K562 (cell line): ENCODE data around the gene HHATL. TPM values are rescaled to one million over a fixed set of nuclear protein-coding genes. Genes with fewer than 3 reads are reported as not detected.

ENCODE experiments used
- ATAC-seq: fragments of 200-7000 bp; cut with Tn5 transposase; 3 replicates; pipeline ENCODE4 v1.9.1; 2020; ENCODE audit warnings: moderate library complexity
- BruUV-seq: library from RNA; stranded (reverse); fragments of 400-500 nt; replicated peaks from 2 replicates; lab custom pipeline; 2021; lab: Mats Ljungman, UMichigan
- CTCF ChIA-PET: fragments of 300-600 bp; formaldehyde crosslinking; extraction: SDS; loops from one replicate; lab custom pipeline; 2021; ENCODE audit warnings: low intra/inter-chr PET ratio; lab: Yijun Ruan, JAX
- POLR2A ChIA-PET: fragments of 300-600, 350-650 bp; sonication (Branson Sonifier 250); formaldehyde crosslinking; extraction: SDS; loops from one replicate; lab custom pipeline; 2021; ENCODE audit warnings: antibody characterized with exemption, inconsistent platforms; lab: Yijun Ruan, JAX
- DNase-seq, 4 experiments: peaks; one replicate each; pipeline versions ENCODE4 v3.0.0 to v3.0.0-alpha.2; 2011 to 2018; ENCODE audit warnings: low spot score in 3 of 4, mixed read lengths in 3 of 4; ENCODE audit errors: extremely low read depth in 1 of 4
- FAIRE-seq: peaks from 2 replicates; lab custom pipeline; 2011; peaks lifted over from hg19 to GRCh38; lab: Jason Lieb, UNC
- H2AFZ ChIP-seq: 2 replicates; pipeline ENCODE4 v1.6.0; 2011; ENCODE audit warnings: low read depth, low read length, control low read depth, inconsistent platforms
- H3K27ac ChIP-seq: fragments of 200-600 bp; 3 replicates; pipeline ENCODE4 v1.8.0; 2011; ENCODE audit warnings: low read depth, mild to moderate bottlenecking, control low read depth, inconsistent platforms, low read length, moderate library complexity, mixed read lengths; ENCODE audit errors: extremely low read depth
- H3K27me3 ChIP-seq, 2 experiments: fragments of 300-600 bp in 1 of 2; 2 replicates in 1 of 2; 3 replicates in 1 of 2; pipeline versions ENCODE4 v1.6.0 to v1.8.0; 2011; ENCODE audit warnings: inconsistent platforms in 2 of 2, low read length in 2 of 2, mild to moderate bottlenecking in 1 of 2, mixed read lengths in 1 of 2, moderate library complexity in 1 of 2; ENCODE audit not compliant: control insufficient read depth in 2 of 2, insufficient read depth in 2 of 2
- H3K36me3 ChIP-seq: fragments of 300-600 bp; 3 replicates; pipeline ENCODE4 v1.8.0; 2011; ENCODE audit warnings: mild to moderate bottlenecking, low read length, inconsistent platforms; ENCODE audit not compliant: control insufficient read depth, insufficient read depth
- H3K4me1 ChIP-seq, 2 experiments: fragments of 200-600 bp in 1 of 2; replicated peaks in 1 of 2; 2 replicates in 1 of 2; 3 replicates in 1 of 2; pipeline versions ENCODE4 v1.5.1 to v1.8.0; 2011; ENCODE audit warnings: inconsistent platforms in 2 of 2, low read length in 2 of 2, mild to moderate bottlenecking in 1 of 2, mixed read lengths in 1 of 2, moderate library complexity in 1 of 2; ENCODE audit not compliant: control insufficient read depth in 2 of 2, insufficient read depth in 2 of 2
- H3K4me2 ChIP-seq: 2 replicates; pipeline ENCODE4 v1.6.1; 2011; ENCODE audit warnings: low read length, control low read depth, inconsistent platforms, mixed read lengths; ENCODE audit not compliant: insufficient read depth
- H3K4me3 ChIP-seq: fragments of 200-600 bp; sonication (generic), shearing (Covaris generic); 2 replicates; pipeline ENCODE4 v1.5.1; 2016; ENCODE audit warnings: control low read depth, inconsistent platforms
- H3K79me2 ChIP-seq: fragments of 200-600 bp; 3 replicates; pipeline ENCODE4 v1.8.0; 2011; ENCODE audit warnings: low read length, inconsistent platforms; ENCODE audit not compliant: control insufficient read depth, insufficient read depth
- H3K9ac ChIP-seq, 2 experiments: 2 replicates each; pipeline versions ENCODE4 v1.6.0 to v1.6.1; 2011; ENCODE audit warnings: low read depth in 2 of 2, low read length in 2 of 2, control low read depth in 1 of 2, inconsistent platforms in 1 of 2, mild to moderate bottlenecking in 1 of 2, mixed read lengths in 1 of 2; ENCODE audit not compliant: insufficient read depth in 1 of 2
- H3K9me1 ChIP-seq: one replicate; pipeline ENCODE4 v1.6.0; 2011; ENCODE audit warnings: inconsistent platforms, mild to moderate bottlenecking, low read length, moderate library complexity; ENCODE audit not compliant: control insufficient read depth, insufficient read depth
- H3K9me3 ChIP-seq: replicated peaks from 2 replicates; pipeline ENCODE4 v1.5.1; 2011; ENCODE audit warnings: low read depth, low read length, inconsistent platforms; ENCODE audit not compliant: control insufficient read depth, insufficient read depth
- H4K20me1 ChIP-seq: replicated peaks from 2 replicates; pipeline ENCODE4 v1.6.1; 2011; ENCODE audit warnings: low read length, inconsistent platforms, mixed read lengths; ENCODE audit not compliant: control insufficient read depth, insufficient read depth
- DNMT1 ChIP-seq: fragments of 450-650 bp; IDR thresholded peaks from 2 replicates; pipeline ENCODE4 v1.6.1; 2016; ENCODE audit warnings: antibody characterized with exemption, mild to moderate bottlenecking
- ELF2 ChIP-seq: fragments of 250-450 bp; sonication (Bioruptor Pico); IDR thresholded peaks from 2 replicates; pipeline ENCODE4 v1.5.0; 2021; ENCODE audit warnings: mild to moderate bottlenecking
- TRIM28 ChIP-seq: fragments of 450-650 bp; IDR thresholded peaks from 2 replicates; pipeline ENCODE4 v1.6.1; 2017
- WGBS: fragments of 100-300 bp; shearing (Covaris generic); methylation state at CpG from one replicate; pipeline ENCODE4 v1.1.6; 2016; ENCODE audit warnings: low coverage, mixed read lengths; ENCODE audit not compliant: insufficient coverage; ENCODE audit errors: missing lambda C conversion rate; 5-methylcytosine and 5-hydroxymethylcytosine counted together
- in situ Hi-C: fragments of 300-500 bp; cut with MboI; formaldehyde crosslinking; loops from 4 replicates; pipeline ENCODE4 v1.15.0; 2018; ENCODE audit warnings: inconsistent platforms, mixed read lengths
- intact Hi-C: fragments of 100-400 bp; cut with micrococcal nuclease; formaldehyde crosslinking; loops from 2 replicates; pipeline ENCODE4 v1.14.2; 2022
- polyA plus RNA-seq, 8 experiments: library from polyadenylated mRNA; depleted of rRNA in 4 of 8; stranded (reverse) in 5 of 8; unstranded in 3 of 8; fragments of >200 nt; fragmentation: Nextera tagmentation in 2 of 8; fragmentation: Illumina TruSeq in 1 of 8; extraction: Ambion mirVana in 2 of 8; extraction: Trizol in 1 of 8; gene quantifications; 2 replicates each; pipeline versions ENCODE4 v1.2.1 to v1.2.3, GENCODE V29; 2011 to 2014; ENCODE audit warnings: inconsistent platforms in 1 of 8, missing spikeins in 1 of 8
- total RNA-seq, 7 experiments: library from RNA; depleted of rRNA in 6 of 7; stranded (reverse); fragments of >200 nt in 6 of 7; fragmentation: Illumina TruSeq in 2 of 7; extraction: Trizol in 2 of 7; gene quantifications; 2 replicates each; pipeline versions ENCODE4 v1.2.1 to v1.2.3, GENCODE V29; 2011 to 2021; ENCODE audit warnings: low replicate concordance in 1 of 7
- TF ChIP-seq, protein P1 (sequence below): fragments of 250-450 bp; sonication (Bioruptor Pico); IDR thresholded peaks from 2 replicates; pipeline ENCODE4 v1.4.0; 2020; ENCODE audit warnings: mild to moderate bottlenecking, moderate library complexity
- TF ChIP-seq, protein P2 (sequence below): fragments of 450-650 bp; IDR thresholded peaks from 2 replicates; pipeline ENCODE4 v1.6.1; 2017; ENCODE audit warnings: antibody characterized with exemption
- TF ChIP-seq, protein P3 (sequence below): fragments of 250-450 bp; sonication (Bioruptor Pico); IDR thresholded peaks from 2 replicates; pipeline ENCODE4 v1.8.0; 2021; ENCODE audit warnings: mild to moderate bottlenecking, moderate library complexity

Gene HHATL
- total and polyA plus RNA-seq, 9 of the 15 experiments (the other 6 are each of a cell fraction or from before 2014, with no cell fraction given), result not detected

DNA sequence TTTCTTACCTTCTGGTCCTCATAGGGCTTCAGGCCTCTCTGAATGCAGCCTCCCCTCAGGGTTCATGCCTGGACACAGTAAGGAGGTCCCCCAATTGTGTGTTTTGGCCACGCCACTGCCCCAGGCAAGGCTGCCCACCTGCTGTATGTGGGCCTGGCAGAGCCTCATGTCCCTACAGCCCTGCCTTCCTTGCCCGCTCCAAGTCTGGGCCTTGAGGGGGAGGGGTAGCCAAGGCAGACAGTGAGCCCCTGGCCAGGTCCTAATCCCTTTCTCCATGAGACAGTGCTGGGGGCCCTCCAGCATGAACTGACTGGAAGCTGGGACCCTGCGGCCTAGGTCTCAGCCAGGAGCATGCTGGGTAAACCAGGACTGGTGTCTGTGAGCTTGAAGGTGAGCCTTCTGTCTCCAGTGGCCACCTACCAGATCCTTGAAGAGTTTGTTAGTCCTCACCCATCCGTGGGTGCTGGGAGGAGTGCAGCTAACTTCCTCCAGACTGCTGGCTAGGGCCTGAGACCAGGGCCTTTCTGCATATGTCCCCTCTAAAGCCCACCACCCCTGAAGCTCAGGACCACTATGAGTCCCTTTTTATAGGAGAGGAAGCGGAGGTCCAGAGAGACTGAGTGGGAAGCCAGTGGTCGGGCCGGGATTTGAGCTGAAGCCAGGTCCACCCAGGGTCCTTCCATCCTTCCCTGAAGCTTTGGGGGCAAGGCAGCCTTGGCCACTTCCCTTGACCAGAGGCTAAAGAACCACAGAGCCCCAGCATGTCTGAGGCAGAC, 40.4 kb downstream of the HHATL start:
- no TSS peak for BruUV-seq
- POLR2A ChIA-PET, result interaction anchor here (1.0 to 1.4 kb wide), 3 partner anchors 10 to 25 kb away, joined by 3 to 5 read pairs (median 3); no protein-coding TSS in a partner anchor

More for the DNA sequence above, 40.4 kb downstream of the HHATL start:
- Histone ChIP-seq H3K9ac (no peak overlapping the region; a peak in 1 of 4 replicates), H3K4me2 (no peak overlapping the region), H3K27ac (no peak overlapping the region), H4K20me1 (peaks cover 11% of the 10 kb centered on the region; the same call in 1 of the 2 replicates), H3K9me3 (no peaks in the 10 kb centered on the region), H3K27me3 (no peaks in the 10 kb centered on the region), H2AFZ (no peak overlapping the region), H3K79me2 (no peaks in the 10 kb centered on the region), H3K9me1 (no peaks in the 10 kb centered on the region), H3K4me3 (no peak overlapping the region), H3K4me1 (peaks cover 0 to 22% of the 10 kb centered on the region in 2 experiments; a peak in 1 of 5 replicates), H3K36me3 (peaks cover 5% of the 10 kb centered on the region; the same call in 1 of the 3 replicates)
- CTCF ChIA-PET, result interaction anchor here (1.2 to 1.8 kb wide), 2 partner anchors 82 to 169 kb away, joined by 3 to 15 read pairs; no protein-coding TSS in a partner anchor
- intact Hi-C loops, result no loop called here
- WGBS, result 54% methylated on average over 7 of the region's 7 CpGs
- DNase-seq, result no peak
- in situ Hi-C loops, result no loop called here
- TF ChIP-seq, protein P1, sequence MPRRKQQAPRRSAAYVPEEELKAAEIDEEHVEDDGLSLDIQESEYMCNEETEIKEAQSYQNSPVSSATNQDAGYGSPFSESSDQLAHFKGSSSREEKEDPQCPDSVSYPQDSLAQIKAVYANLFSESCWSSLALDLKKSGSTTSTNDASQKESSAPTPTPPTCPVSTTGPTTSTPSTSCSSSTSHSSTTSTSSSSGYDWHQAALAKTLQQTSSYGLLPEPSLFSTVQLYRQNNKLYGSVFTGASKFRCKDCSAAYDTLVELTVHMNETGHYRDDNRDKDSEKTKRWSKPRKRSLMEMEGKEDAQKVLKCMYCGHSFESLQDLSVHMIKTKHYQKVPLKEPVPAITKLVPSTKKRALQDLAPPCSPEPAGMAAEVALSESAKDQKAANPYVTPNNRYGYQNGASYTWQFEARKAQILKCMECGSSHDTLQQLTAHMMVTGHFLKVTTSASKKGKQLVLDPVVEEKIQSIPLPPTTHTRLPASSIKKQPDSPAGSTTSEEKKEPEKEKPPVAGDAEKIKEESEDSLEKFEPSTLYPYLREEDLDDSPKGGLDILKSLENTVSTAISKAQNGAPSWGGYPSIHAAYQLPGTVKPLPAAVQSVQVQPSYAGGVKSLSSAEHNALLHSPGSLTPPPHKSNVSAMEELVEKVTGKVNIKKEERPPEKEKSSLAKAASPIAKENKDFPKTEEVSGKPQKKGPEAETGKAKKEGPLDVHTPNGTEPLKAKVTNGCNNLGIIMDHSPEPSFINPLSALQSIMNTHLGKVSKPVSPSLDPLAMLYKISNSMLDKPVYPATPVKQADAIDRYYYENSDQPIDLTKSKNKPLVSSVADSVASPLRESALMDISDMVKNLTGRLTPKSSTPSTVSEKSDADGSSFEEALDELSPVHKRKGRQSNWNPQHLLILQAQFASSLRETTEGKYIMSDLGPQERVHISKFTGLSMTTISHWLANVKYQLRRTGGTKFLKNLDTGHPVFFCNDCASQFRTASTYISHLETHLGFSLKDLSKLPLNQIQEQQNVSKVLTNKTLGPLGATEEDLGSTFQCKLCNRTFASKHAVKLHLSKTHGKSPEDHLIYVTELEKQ (CRISPR knock-in tag), result no peak
- TF ChIP-seq DNMT1 (no peak), ELF2 (no peak), TRIM28 (no peak)
- TF ChIP-seq, protein P2, sequence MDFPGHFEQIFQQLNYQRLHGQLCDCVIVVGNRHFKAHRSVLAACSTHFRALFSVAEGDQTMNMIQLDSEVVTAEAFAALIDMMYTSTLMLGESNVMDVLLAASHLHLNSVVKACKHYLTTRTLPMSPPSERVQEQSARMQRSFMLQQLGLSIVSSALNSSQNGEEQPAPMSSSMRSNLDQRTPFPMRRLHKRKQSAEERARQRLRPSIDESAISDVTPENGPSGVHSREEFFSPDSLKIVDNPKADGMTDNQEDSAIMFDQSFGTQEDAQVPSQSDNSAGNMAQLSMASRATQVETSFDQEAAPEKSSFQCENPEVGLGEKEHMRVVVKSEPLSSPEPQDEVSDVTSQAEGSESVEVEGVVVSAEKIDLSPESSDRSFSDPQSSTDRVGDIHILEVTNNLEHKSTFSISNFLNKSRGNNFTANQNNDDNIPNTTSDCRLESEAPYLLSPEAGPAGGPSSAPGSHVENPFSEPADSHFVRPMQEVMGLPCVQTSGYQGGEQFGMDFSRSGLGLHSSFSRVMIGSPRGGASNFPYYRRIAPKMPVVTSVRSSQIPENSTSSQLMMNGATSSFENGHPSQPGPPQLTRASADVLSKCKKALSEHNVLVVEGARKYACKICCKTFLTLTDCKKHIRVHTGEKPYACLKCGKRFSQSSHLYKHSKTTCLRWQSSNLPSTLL, result no peak
- TF ChIP-seq, protein P3, sequence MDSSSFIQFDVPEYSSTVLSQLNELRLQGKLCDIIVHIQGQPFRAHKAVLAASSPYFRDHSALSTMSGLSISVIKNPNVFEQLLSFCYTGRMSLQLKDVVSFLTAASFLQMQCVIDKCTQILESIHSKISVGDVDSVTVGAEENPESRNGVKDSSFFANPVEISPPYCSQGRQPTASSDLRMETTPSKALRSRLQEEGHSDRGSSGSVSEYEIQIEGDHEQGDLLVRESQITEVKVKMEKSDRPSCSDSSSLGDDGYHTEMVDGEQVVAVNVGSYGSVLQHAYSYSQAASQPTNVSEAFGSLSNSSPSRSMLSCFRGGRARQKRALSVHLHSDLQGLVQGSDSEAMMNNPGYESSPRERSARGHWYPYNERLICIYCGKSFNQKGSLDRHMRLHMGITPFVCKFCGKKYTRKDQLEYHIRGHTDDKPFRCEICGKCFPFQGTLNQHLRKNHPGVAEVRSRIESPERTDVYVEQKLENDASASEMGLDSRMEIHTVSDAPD (CRISPR knock-in tag), result no peak
- FAIRE-seq, result no peak
- ATAC-seq, result no peak
